ENCODE results near the gene PRDM4.

DNA sequence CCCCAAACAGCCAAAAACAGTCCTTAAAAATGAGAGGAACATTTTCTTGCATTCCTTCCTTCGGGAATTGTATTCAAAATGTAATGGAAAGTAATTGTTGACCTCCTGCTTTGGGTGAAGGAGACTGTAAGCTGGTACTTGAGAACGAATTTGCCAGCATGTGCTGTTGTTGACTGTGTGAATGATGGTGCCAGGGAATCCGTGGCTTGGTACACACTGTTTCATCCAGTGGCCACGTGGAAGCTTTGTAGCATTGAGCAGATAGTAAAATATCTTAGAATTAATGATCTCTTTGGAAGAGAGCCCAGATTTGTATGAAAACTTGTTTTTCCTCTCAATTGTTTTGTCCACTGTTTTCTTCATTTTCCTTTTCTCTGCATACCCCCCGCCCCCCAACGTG, 15.2 kb upstream of the PRDM4 start:
- TF ChIP-seq YY1 (IDR thresholded peaks at IDR 0.05; ENCODE audit: extremely low read depth, insufficient replicate concordance, low read depth, low read length) (no peak), MAX (IDR thresholded peaks at IDR 0.05) (no peak), POLR2AphosphoS5 (IDR thresholded peaks at IDR 0.05; ENCODE audit: low read depth, low read length) (no peak), POLR2A (IDR thresholded peaks at IDR 0.05; ENCODE audit: borderline replicate concordance, extremely low read depth, insufficient read depth, insufficient read length) (no peak), EZH2 (IDR thresholded peaks at IDR 0.05) (no peak)
- TF ChIP-seq, protein P1, sequence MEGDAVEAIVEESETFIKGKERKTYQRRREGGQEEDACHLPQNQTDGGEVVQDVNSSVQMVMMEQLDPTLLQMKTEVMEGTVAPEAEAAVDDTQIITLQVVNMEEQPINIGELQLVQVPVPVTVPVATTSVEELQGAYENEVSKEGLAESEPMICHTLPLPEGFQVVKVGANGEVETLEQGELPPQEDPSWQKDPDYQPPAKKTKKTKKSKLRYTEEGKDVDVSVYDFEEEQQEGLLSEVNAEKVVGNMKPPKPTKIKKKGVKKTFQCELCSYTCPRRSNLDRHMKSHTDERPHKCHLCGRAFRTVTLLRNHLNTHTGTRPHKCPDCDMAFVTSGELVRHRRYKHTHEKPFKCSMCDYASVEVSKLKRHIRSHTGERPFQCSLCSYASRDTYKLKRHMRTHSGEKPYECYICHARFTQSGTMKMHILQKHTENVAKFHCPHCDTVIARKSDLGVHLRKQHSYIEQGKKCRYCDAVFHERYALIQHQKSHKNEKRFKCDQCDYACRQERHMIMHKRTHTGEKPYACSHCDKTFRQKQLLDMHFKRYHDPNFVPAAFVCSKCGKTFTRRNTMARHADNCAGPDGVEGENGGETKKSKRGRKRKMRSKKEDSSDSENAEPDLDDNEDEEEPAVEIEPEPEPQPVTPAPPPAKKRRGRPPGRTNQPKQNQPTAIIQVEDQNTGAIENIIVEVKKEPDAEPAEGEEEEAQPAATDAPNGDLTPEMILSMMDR (IDR thresholded peaks at IDR 0.05 in 2 of 3, conservative IDR thresholded peaks at IDR 0.05 in 1 of 3; ENCODE audit: borderline replicate concordance in 1 of 3, insufficient read depth in 1 of 3, low read depth in 2 of 3, low read length in 2 of 3): no peak
- TF ChIP-seq, protein P2, sequence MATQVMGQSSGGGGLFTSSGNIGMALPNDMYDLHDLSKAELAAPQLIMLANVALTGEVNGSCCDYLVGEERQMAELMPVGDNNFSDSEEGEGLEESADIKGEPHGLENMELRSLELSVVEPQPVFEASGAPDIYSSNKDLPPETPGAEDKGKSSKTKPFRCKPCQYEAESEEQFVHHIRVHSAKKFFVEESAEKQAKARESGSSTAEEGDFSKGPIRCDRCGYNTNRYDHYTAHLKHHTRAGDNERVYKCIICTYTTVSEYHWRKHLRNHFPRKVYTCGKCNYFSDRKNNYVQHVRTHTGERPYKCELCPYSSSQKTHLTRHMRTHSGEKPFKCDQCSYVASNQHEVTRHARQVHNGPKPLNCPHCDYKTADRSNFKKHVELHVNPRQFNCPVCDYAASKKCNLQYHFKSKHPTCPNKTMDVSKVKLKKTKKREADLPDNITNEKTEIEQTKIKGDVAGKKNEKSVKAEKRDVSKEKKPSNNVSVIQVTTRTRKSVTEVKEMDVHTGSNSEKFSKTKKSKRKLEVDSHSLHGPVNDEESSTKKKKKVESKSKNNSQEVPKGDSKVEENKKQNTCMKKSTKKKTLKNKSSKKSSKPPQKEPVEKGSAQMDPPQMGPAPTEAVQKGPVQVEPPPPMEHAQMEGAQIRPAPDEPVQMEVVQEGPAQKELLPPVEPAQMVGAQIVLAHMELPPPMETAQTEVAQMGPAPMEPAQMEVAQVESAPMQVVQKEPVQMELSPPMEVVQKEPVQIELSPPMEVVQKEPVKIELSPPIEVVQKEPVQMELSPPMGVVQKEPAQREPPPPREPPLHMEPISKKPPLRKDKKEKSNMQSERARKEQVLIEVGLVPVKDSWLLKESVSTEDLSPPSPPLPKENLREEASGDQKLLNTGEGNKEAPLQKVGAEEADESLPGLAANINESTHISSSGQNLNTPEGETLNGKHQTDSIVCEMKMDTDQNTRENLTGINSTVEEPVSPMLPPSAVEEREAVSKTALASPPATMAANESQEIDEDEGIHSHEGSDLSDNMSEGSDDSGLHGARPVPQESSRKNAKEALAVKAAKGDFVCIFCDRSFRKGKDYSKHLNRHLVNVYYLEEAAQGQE (IDR thresholded peaks at IDR 0.05; ENCODE audit: low read depth): no peak
